BLaER1 (cell line): ENCODE data around the gene CCDC97.

Experiments
- H3K27ac ChIP-seq: shearing (Covaris generic); formaldehyde crosslinking; 2 replicates; pipeline ENCODE4 v1.8.1; 2022
- H3K27me3 ChIP-seq: shearing (Covaris generic); formaldehyde crosslinking; 2 replicates; pipeline ENCODE4 v1.8.1; 2022
- H3K36me3 ChIP-seq: shearing (Covaris generic); formaldehyde crosslinking; 2 replicates; pipeline ENCODE4 v1.8.1; 2022
- H3K4me1 ChIP-seq: shearing (Covaris generic); formaldehyde crosslinking; 2 replicates; pipeline ENCODE4 v1.8.1; 2022
- H3K4me2 ChIP-seq: shearing (Covaris generic); formaldehyde crosslinking; 2 replicates; pipeline ENCODE4 v1.8.1; 2022
- H3K4me3 ChIP-seq: shearing (Covaris generic); formaldehyde crosslinking; 2 replicates; pipeline ENCODE4 v1.8.1; 2022
- H3K9ac ChIP-seq: shearing (Covaris generic); formaldehyde crosslinking; 2 replicates; pipeline ENCODE4 v1.8.1; 2022
- H3K9me3 ChIP-seq: shearing (Covaris generic); formaldehyde crosslinking; 2 replicates; pipeline ENCODE4 v1.8.1; 2022
- H4K20me1 ChIP-seq: shearing (Covaris generic); formaldehyde crosslinking; 2 replicates; pipeline ENCODE4 v1.8.1; 2022
- Cebpa-rat ChIP-seq: shearing (Covaris generic); IDR thresholded peaks from 2 replicates; pipeline ENCODE4 v1.8.1; 2022

The CCDC97 gene

DNA sequence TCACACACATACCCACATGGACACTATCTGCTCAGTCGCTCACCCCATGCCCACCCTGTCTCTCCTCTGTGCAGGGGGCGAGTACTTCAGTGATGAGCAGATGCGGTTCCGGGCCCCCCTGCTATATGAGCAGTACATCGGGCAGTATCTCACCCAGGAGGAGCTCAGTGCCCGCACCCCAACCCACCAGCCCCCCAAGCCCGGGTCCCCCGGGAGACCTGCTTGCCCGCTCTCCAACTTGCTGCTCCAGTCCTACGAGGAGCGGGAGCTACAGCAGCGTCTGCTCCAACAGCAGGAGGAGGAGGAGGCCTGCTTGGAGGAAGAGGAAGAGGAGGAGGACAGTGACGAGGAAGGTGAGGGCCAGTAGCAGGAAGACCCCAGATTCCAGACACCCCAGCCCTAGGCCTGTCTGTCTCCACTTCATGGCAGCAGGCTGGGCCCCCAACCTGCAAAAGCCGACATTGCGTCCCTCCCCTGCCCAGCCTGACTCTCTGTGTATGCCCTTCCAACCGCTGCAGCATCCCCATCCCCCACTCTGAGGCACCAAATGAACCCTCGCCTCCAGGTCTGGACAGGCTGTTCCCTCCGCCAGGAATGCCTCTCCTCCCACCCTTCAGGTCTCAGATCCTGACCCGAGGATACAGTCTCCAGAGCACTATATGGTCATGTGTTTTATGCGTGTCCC, 9.7 kb downstream of the CCDC97 start:
- Histone ChIP-seq H3K36me3 (peaks cover 90% of the 10 kb centered on the region), H3K4me2 (no peak overlapping the region), H3K4me1 (peaks cover 35% of the 10 kb centered on the region), H3K4me3 (no peak overlapping the region), H3K27me3 (no peaks in the 10 kb centered on the region), H3K9ac (no peak overlapping the region), H3K27ac (no peak overlapping the region), H4K20me1 (peaks cover 83% of the 10 kb centered on the region), H3K9me3 (no peaks in the 10 kb centered on the region)
- no peak for TF ChIP-seq Cebpa-rat

DNA sequence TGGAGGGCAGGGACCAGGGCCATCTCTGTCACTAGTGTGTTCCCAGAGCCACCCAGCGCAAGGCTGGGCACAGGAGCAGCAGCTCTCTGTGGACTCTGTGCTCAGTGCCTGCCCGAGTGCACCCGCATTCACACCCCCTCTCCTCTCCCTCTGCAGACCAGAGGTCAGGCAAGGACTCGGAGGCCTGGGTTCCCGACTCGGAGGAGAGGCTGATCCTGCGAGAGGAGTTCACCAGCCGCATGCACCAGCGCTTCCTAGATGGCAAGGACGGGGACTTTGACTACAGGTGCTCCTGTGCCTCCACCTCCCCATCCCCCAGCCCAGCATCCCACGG, 10.2 kb downstream of the CCDC97 start:
- Histone ChIP-seq H3K4me1 (peaks cover 41% of the 10 kb centered on the region), H4K20me1 (peaks cover 83% of the 10 kb centered on the region), H3K4me2 (no peak overlapping the region), H3K36me3 (peaks cover 85% of the 10 kb centered on the region), H3K4me3 (no peak overlapping the region), H3K9me3 (no peaks in the 10 kb centered on the region), H3K27me3 (no peaks in the 10 kb centered on the region), H3K27ac (no peak overlapping the region), H3K9ac (no peak overlapping the region)
- no peak for TF ChIP-seq Cebpa-rat

DNA sequence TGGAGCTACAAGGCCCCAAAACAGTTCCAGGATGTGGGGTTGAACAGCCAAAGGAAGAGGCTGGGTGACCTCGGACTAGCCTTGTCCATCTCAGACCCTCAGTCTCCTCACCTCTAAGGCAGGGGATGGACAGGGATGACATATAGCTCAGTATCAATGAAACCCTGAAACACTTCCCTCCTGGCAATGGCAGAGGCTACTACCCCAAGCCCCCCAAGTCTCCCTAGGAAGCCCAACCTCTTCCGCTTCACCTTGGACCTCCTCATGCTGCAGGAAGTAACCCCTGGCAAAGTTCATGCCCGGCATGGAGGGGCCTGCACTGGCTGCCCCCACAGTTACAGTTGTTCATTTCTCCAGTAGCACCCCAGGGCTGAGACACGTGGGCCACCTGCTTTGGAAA, 10.6 kb downstream of the CCDC97 start:
- TF ChIP-seq Cebpa-rat = no peak
- H3K4me1 ChIP-seq = peaks cover 45% of the 10 kb centered on the region
- H4K20me1 ChIP-seq = peaks cover 82% of the 10 kb centered on the region
- no peak overlapping the region for H3K27ac ChIP-seq
- H3K4me2 ChIP-seq = no peak overlapping the region
- H3K4me3 ChIP-seq = no peak overlapping the region
- H3K9me3 ChIP-seq = no peaks in the 10 kb centered on the region
- no peak overlapping the region for H3K9ac ChIP-seq
- no peaks in the 10 kb centered on the region for H3K27me3 ChIP-seq
- H3K36me3 ChIP-seq = peaks cover 81% of the 10 kb centered on the region

DNA sequence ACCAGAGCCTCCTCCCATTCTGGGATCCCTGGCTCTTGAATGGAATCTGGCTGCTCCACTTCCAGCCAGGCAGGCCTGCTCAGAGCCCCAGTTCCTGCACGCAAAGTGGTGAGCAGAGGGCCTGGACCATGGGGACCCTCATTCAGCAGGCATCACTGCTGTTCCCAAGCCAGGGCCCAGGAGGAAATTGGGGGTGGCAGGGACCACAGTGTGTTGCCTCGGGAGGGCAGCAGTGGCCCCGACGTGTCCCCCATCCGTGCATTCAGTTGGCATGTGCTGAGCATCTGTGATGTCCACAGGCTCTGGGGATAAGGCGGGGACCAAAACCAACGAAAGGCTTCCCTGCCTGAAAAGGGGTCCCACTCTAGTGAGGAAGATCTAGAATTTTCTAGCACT, 11.2 kb downstream of the CCDC97 start:
- Histone ChIP-seq H3K27ac (no peak overlapping the region), H3K36me3 (peaks cover 74% of the 10 kb centered on the region), H3K4me1 (peaks cover 51% of the 10 kb centered on the region), H3K4me2 (peak overlapping the region; percentile 98), H3K9ac (no peak overlapping the region), H3K27me3 (no peaks in the 10 kb centered on the region), H3K9me3 (no peaks in the 10 kb centered on the region), H3K4me3 (no peak overlapping the region), H4K20me1 (peaks cover 83% of the 10 kb centered on the region)
- no peak for TF ChIP-seq Cebpa-rat

DNA sequence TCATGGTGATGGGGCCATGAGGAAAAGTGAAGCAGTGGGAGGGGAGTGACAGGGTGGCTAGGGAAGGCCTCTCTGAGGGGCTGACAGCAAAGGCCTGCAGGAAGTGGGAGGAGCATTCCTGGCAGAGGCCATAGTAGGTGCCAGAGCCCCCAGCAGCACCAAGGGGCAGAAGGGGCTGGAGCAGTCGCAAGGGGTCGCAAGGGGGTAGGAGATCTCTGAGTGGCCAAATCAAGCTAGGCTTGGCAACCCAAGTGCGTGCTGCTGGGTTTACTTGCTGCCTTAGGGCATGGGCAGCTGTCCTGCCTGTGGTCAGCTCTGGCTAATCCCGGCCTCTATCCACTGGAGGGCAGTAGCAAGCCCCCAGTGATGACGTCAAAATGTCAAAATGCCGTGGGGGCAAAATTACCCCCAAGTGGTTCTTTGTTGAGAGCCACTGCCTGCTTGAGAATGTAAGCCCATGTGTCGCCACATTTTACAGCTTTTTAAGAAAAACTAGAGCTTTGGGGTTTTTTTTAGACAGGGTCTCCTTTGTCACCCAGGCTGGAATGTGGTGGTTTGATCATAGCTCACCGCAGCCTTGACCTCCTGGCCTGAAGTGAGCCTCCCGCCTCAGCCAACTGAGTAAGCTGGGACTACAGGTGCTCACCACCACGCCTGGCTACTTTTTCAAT, 11.8 kb downstream of the CCDC97 start:
- peaks cover 85% of the 10 kb centered on the region for H4K20me1 ChIP-seq
- peak overlapping the region; percentile 20 for H3K27ac ChIP-seq
- H3K36me3 ChIP-seq = peaks cover 69% of the 10 kb centered on the region
- TF ChIP-seq Cebpa-rat = no peak
- no peak overlapping the region for H3K4me3 ChIP-seq
- no peak overlapping the region; the same call in 1 of the 2 replicates for H3K9ac ChIP-seq
- H3K9me3 ChIP-seq = no peaks in the 10 kb centered on the region
- H3K27me3 ChIP-seq = no peaks in the 10 kb centered on the region
- H3K4me2 ChIP-seq = peak overlapping the region; percentile 98
- peaks cover 56% of the 10 kb centered on the region for H3K4me1 ChIP-seq

DNA sequence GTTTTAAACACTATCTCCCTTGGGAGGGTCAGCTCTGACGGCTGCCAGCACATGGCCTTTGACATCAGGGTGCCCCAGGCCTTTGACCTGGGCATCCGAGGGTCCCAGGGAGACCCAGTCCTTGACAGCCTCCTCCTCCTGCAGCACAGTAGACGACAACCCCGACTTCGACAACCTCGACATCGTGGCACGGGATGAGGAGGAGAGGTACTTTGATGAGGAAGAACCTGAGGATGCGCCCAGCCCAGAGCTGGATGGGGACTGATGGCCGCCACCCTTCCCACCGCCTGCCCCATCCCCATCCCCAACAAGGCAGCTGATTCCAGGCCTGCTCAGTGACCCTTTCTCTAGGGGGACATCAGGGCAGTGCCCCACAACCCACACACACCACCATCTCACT, 12.5 kb downstream of the CCDC97 start:
- H4K20me1 ChIP-seq = peaks cover 93% of the 10 kb centered on the region
- H3K9ac ChIP-seq = peak overlapping the region; percentile 59; the same call in 1 of the 2 replicates
- H3K4me3 ChIP-seq = no peak overlapping the region
- no peak for TF ChIP-seq Cebpa-rat
- peak overlapping the region; percentile 98 for H3K4me2 ChIP-seq
- peaks cover 62% of the 10 kb centered on the region for H3K36me3 ChIP-seq
- peak overlapping the region; percentile 70 for H3K27ac ChIP-seq
- no peaks in the 10 kb centered on the region for H3K9me3 ChIP-seq
- peaks cover 64% of the 10 kb centered on the region for H3K4me1 ChIP-seq
- H3K27me3 ChIP-seq = no peaks in the 10 kb centered on the region

DNA sequence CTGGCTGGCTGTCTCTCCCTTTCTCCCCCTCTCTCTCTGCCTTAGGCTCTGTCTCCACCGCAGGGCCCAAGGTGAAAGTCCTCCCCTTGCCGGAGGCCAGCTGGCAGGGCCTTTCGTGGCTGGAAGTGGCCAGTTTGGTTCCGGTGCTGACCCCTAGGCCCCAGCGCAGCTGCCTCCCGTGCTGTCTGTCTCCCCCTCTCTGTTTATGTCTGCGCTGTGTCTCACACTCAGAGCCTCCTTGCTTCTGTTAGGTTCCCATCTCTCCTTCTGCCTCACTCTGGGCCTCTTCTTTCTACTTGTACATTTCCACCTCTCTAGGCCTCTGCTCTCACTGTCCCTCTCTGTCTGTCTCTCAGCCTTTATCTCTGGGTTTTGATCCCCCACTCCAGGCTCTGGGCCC, 13.1 kb downstream of the CCDC97 start:
- H4K20me1 ChIP-seq = peaks cover 97% of the 10 kb centered on the region
- peak overlapping the region; percentile 59 for H3K9ac ChIP-seq
- peaks cover 56% of the 10 kb centered on the region for H3K36me3 ChIP-seq
- peak overlapping the region; percentile 98 for H3K4me2 ChIP-seq
- H3K9me3 ChIP-seq = no peaks in the 10 kb centered on the region
- no peak overlapping the region for H3K4me3 ChIP-seq
- peaks cover 69% of the 10 kb centered on the region for H3K4me1 ChIP-seq
- no peak for TF ChIP-seq Cebpa-rat
- H3K27ac ChIP-seq = peak overlapping the region; percentile 70
- H3K27me3 ChIP-seq = no peaks in the 10 kb centered on the region

DNA sequence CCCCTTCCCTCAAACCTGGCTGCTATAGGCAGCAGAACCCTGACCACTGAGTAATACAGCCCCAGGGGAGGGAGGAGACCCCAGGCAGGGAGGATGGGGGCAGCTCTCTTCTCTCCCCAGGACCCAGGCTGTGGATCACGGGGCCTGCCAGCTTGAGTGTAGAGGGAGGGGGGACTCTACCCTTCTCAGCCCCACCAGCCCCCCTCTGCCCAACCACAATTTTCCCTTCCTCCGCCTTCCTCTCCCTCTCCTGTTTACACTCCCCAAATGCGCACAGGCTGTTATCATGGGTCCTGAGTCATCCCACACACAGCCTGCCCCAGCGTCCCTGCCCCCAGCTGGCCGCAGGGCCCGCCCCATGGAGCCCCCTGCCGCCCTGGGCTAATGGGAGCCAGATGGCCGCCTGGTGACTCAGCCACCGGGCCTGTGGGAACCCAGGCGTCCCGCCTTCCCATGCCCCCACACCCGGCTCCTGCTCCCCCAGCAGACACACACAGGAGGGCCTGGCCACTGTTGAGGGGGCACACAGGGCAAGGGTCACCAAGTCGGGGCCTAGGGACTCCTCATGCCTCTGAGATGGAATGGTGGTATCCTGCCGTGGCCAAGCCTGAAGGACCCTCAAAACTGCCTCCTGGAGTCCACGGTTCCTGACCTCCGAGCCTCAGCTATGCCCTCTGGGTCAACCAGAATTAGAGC, 13.6 kb downstream of the CCDC97 start:
- no peak overlapping the region for H3K4me3 ChIP-seq
- peaks cover 75% of the 10 kb centered on the region for H3K4me1 ChIP-seq
- peaks cover 97% of the 10 kb centered on the region for H4K20me1 ChIP-seq
- H3K36me3 ChIP-seq = peaks cover 51% of the 10 kb centered on the region
- peak overlapping the region; percentile 59 for H3K9ac ChIP-seq
- H3K4me2 ChIP-seq = peak overlapping the region; percentile 98
- no peaks in the 10 kb centered on the region for H3K27me3 ChIP-seq
- H3K9me3 ChIP-seq = no peaks in the 10 kb centered on the region
- TF ChIP-seq Cebpa-rat = no peak
- peak overlapping the region; percentile 70 for H3K27ac ChIP-seq

DNA sequence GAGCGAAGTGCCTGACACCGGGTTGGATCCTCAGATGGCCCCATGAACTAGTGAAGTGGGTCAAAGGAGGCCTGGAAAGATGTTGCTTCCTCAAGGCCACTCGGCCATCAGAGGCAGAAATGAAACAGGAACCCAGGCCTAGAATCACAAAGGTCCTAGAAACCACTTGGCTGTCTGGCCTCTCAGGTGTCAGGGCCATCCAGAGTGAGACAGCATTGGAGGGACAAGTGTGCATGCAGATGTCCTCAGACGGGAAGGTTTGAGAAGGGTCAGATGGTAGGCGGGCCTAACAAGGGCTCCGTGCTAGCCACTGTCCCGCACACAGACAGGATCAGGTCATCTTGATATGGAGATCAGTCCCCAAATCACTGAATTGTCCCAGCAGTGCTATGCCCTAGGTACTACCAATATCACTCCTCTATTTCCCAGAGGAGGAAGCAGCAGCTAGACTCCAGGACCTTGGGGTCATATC, 14.3 kb downstream of the CCDC97 start:
- no peaks in the 10 kb centered on the region for H3K9me3 ChIP-seq
- H4K20me1 ChIP-seq = peaks cover 97% of the 10 kb centered on the region
- H3K27me3 ChIP-seq = no peaks in the 10 kb centered on the region
- peak overlapping the region; percentile 98 for H3K4me2 ChIP-seq
- peaks cover 82% of the 10 kb centered on the region for H3K4me1 ChIP-seq
- peak overlapping the region; percentile 59; the same call in 1 of the 2 replicates for H3K9ac ChIP-seq
- no peak for TF ChIP-seq Cebpa-rat
- peaks cover 44% of the 10 kb centered on the region for H3K36me3 ChIP-seq
- H3K4me3 ChIP-seq = no peak overlapping the region
- peak overlapping the region; percentile 70 for H3K27ac ChIP-seq
